HepG2 (cell line): ENCODE data around the gene RHBDL1. TPM values are rescaled to one million over a fixed set of nuclear protein-coding genes. Genes with fewer than 3 reads are reported as not detected.

Experiments used
- ATAD3A ChIP-seq: sonication (generic); formaldehyde crosslinking; IDR thresholded peaks from 2 replicates; pipeline ENCODE4 v1.4.0; 2020; ENCODE audit warnings: missing genetic modification reagents
- ELF3 ChIP-seq: IDR thresholded peaks from 2 replicates; pipeline ENCODE4 v1.6.1; 2016; ENCODE audit warnings: missing genetic modification reagents, missing compliant biosample characterization
- HDAC2 ChIP-seq: sonication (generic); formaldehyde crosslinking; IDR thresholded peaks from 2 replicates; pipeline ENCODE4 v1.4.0; 2020; ENCODE audit warnings: missing genetic modification reagents
- LCORL ChIP-seq, 2 experiments: fragments of 450-650 bp in 1 of 2; sonication (generic) in 1 of 2; formaldehyde crosslinking in 1 of 2; IDR thresholded peaks; 2 replicates each; pipeline versions ENCODE4 v1.5.0 to v1.6.1; 2017 to 2020; ENCODE audit warnings: antibody characterized with exemption in 1 of 2, missing genetic modification reagents in 1 of 2
- MYC ChIP-seq: sonication (generic); formaldehyde crosslinking; IDR thresholded peaks from 2 replicates; pipeline ENCODE4 v1.9.0; 2021; ENCODE audit warnings: missing genetic modification reagents, borderline replicate concordance
- NR2C2 ChIP-seq: sonication (generic); formaldehyde crosslinking; IDR thresholded peaks from 2 replicates; pipeline ENCODE4 v1.4.0; 2020; ENCODE audit warnings: missing genetic modification reagents, mild to moderate bottlenecking, moderate library complexity, borderline replicate concordance
- POLR2G ChIP-seq: fragments of 200-400 bp; formaldehyde crosslinking; IDR thresholded peaks from 2 replicates; pipeline ENCODE4 v1.6.1; 2018; ENCODE audit warnings: mild to moderate bottlenecking, low read depth, low read length, moderate library complexity
- RBM39 ChIP-seq: fragments of 200-400 bp; formaldehyde crosslinking; IDR thresholded peaks from one replicate; pipeline ENCODE4 v1.6.1; 2018; ENCODE audit warnings: antibody characterized with exemption, mild to moderate bottlenecking, low read depth, low read length; ENCODE audit not compliant: poor library complexity, severe bottlenecking
- RCOR2 ChIP-seq: IDR thresholded peaks from 2 replicates; pipeline ENCODE4 v1.6.1; 2016; ENCODE audit warnings: missing biosample characterization, missing genetic modification reagents
- SAP130 ChIP-seq: IDR thresholded peaks from 2 replicates; pipeline ENCODE4 v1.6.1; 2016; ENCODE audit warnings: low read depth
- SMC3 ChIP-seq: IDR thresholded peaks from 2 replicates; pipeline ENCODE4 v1.6.1; 2011; ENCODE audit warnings: low read length, improper control_type of control experiment
- SP1 ChIP-seq, 2 experiments: fragments of 450-650 bp in 1 of 2; sonication (generic) in 1 of 2; formaldehyde crosslinking in 1 of 2; IDR thresholded peaks; 2 replicates each; pipeline versions ENCODE4 v1.4.0 to v1.6.1; 2016 to 2020; ENCODE audit warnings: missing genetic modification reagents in 1 of 2
- SP2 ChIP-seq: sonication (generic); formaldehyde crosslinking; IDR thresholded peaks from 2 replicates; pipeline ENCODE4 v1.5.1; 2020; ENCODE audit warnings: mild to moderate bottlenecking, missing genetic modification reagents
- TEAD3 ChIP-seq: optimal IDR thresholded peaks from 2 replicates; pipeline ENCODE3; 2016; ENCODE audit warnings: borderline replicate concordance
- ZNF337 ChIP-seq: sonication (generic); formaldehyde crosslinking; IDR thresholded peaks from 2 replicates; pipeline ENCODE4 v1.5.1; 2020; ENCODE audit warnings: missing genetic modification reagents, low read depth, mild to moderate bottlenecking, borderline replicate concordance
- ZNF570 ChIP-seq: sonication (generic); formaldehyde crosslinking; IDR thresholded peaks from 2 replicates; pipeline ENCODE4 v1.4.0; 2020; ENCODE audit warnings: mild to moderate bottlenecking, missing genetic modification reagents, borderline replicate concordance
- ZNF710 ChIP-seq: sonication (generic); formaldehyde crosslinking; IDR thresholded peaks from 2 replicates; pipeline ENCODE4 v1.5.0; 2020; ENCODE audit warnings: mild to moderate bottlenecking, missing genetic modification reagents, borderline replicate concordance
- ZNF777 ChIP-seq: sonication (generic); formaldehyde crosslinking; IDR thresholded peaks from 2 replicates; pipeline ENCODE4 v1.4.0; 2020; ENCODE audit warnings: missing genetic modification reagents
- ZNF788 ChIP-seq: sonication (generic); formaldehyde crosslinking; IDR thresholded peaks from 2 replicates; pipeline ENCODE4 v1.5.0; 2020; ENCODE audit warnings: mild to moderate bottlenecking, missing genetic modification reagents, borderline replicate concordance
- ZNF83 ChIP-seq: sonication (generic); formaldehyde crosslinking; IDR thresholded peaks from 2 replicates; pipeline ENCODE4 v1.4.0; 2020; ENCODE audit warnings: missing genetic modification reagents, mild to moderate bottlenecking, borderline replicate concordance
- polyA plus RNA-seq, 8 experiments: library from polyadenylated mRNA; depleted of rRNA in 3 of 8; stranded (reverse) in 7 of 8; unstranded in 1 of 8; fragments of >200 nt; fragmentation: Illumina TruSeq in 4 of 8; extraction: Trizol in 4 of 8; gene quantifications; 2 replicates each; pipeline versions ENCODE4 v1.2.1 to v1.2.3, GENCODE V29; 2011 to 2016; ENCODE audit warnings: low read depth in 4 of 8, missing spikeins in 1 of 8, mixed read lengths in 1 of 8; ENCODE audit not compliant: insufficient read depth in 1 of 8
- total RNA-seq, 5 experiments: library from RNA; depleted of rRNA; stranded (reverse); fragments of >200 nt; fragmentation: Illumina TruSeq; extraction: Trizol; gene quantifications; 2 replicates each; pipeline ENCODE4 v1.2.3, GENCODE V29; 2016; ENCODE audit warnings: low read depth in 1 of 5
- TF ChIP-seq, protein P1 (sequence below): IDR thresholded peaks from 2 replicates; pipeline ENCODE4 v1.4.0; 2020; ENCODE audit warnings: mild to moderate bottlenecking, missing genetic modification reagents
- TF ChIP-seq, protein P2 (sequence below): IDR thresholded peaks from 2 replicates; pipeline ENCODE4 v1.6.1; 2016; ENCODE audit warnings: control low read depth

Gene RHBDL1
- total and polyA plus RNA-seq, 2 of the 13 experiments (the other 11 are each of a cell fraction or from before 2014, with no cell fraction given) = 1.8 to 3.8 TPM

- TF ChIP-seq ZNF788 (0 out of 2 replicates have a peak, but pooled peaks have one; percentile 34), ZNF777 (0 out of 2 replicates have a peak, but pooled peaks have one; percentile 16), HDAC2 (CRISPR knock-in tag) (no peak), ZNF83 (CRISPR knock-in tag) (no peak), TEAD3 (CRISPR knock-in tag) (peak; percentile 14), RBM39 (no peak), SP2 (CRISPR knock-in tag) (no peak), SMC3 (no peak), NR2C2 (no peak), RCOR2 (peak; percentile 17; the same call in 1 of the 2 replicates), ZNF710 (CRISPR knock-in tag) (no peak), LCORL (IDR thresholded peaks at IDR 0.05) (no peak), LCORL (CRISPR knock-in tag; IDR thresholded peaks at IDR 0.05) (no peak), ZNF570 (no peak), POLR2G (0 out of 2 replicates have a peak, but pooled peaks have one; percentile 22), ZNF337 (CRISPR knock-in tag) (no peak), SAP130 (CRISPR knock-in tag) (peak; percentile 14), SP1 (IDR thresholded peaks at IDR 0.05) (no peak), SP1 (CRISPR knock-in tag; IDR thresholded peaks at IDR 0.05) (no peak), ELF3 (CRISPR knock-in tag) (no peak), MYC (CRISPR knock-in tag) (0 out of 2 replicates have a peak, but pooled peaks have one; percentile 11), ATAD3A (CRISPR knock-in tag) (no peak)
- TF ChIP-seq, protein P1, sequence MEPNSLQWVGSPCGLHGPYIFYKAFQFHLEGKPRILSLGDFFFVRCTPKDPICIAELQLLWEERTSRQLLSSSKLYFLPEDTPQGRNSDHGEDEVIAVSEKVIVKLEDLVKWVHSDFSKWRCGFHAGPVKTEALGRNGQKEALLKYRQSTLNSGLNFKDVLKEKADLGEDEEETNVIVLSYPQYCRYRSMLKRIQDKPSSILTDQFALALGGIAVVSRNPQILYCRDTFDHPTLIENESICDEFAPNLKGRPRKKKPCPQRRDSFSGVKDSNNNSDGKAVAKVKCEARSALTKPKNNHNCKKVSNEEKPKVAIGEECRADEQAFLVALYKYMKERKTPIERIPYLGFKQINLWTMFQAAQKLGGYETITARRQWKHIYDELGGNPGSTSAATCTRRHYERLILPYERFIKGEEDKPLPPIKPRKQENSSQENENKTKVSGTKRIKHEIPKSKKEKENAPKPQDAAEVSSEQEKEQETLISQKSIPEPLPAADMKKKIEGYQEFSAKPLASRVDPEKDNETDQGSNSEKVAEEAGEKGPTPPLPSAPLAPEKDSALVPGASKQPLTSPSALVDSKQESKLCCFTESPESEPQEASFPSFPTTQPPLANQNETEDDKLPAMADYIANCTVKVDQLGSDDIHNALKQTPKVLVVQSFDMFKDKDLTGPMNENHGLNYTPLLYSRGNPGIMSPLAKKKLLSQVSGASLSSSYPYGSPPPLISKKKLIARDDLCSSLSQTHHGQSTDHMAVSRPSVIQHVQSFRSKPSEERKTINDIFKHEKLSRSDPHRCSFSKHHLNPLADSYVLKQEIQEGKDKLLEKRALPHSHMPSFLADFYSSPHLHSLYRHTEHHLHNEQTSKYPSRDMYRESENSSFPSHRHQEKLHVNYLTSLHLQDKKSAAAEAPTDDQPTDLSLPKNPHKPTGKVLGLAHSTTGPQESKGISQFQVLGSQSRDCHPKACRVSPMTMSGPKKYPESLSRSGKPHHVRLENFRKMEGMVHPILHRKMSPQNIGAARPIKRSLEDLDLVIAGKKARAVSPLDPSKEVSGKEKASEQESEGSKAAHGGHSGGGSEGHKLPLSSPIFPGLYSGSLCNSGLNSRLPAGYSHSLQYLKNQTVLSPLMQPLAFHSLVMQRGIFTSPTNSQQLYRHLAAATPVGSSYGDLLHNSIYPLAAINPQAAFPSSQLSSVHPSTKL = no peak
- TF ChIP-seq, protein P2, sequence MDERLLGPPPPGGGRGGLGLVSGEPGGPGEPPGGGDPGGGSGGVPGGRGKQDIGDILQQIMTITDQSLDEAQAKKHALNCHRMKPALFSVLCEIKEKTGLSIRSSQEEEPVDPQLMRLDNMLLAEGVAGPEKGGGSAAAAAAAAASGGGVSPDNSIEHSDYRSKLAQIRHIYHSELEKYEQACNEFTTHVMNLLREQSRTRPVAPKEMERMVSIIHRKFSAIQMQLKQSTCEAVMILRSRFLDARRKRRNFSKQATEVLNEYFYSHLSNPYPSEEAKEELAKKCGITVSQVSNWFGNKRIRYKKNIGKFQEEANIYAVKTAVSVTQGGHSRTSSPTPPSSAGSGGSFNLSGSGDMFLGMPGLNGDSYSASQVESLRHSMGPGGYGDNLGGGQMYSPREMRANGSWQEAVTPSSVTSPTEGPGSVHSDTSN (CRISPR knock-in tag) = no peak
Observed at GRCh38 chr16:726438-727290, 51.2 kb downstream of the RHBDL1 start, which contains the start of the genes CCDC78 and HAGHL (continued).
